ENCODE data around the gene CEACAM1. TPM values are rescaled to one million over a fixed set of nuclear protein-coding genes. Genes with fewer than 3 reads are reported as not detected.
A peak's percentile ranks its signal among the peaks of the same experiment; 100 is the strongest.

The CEACAM1 gene
- total RNA-seq, 6 experiments from 2014 or later: 27.4 to 64.6 (median 45.7) TPM

DNA sequence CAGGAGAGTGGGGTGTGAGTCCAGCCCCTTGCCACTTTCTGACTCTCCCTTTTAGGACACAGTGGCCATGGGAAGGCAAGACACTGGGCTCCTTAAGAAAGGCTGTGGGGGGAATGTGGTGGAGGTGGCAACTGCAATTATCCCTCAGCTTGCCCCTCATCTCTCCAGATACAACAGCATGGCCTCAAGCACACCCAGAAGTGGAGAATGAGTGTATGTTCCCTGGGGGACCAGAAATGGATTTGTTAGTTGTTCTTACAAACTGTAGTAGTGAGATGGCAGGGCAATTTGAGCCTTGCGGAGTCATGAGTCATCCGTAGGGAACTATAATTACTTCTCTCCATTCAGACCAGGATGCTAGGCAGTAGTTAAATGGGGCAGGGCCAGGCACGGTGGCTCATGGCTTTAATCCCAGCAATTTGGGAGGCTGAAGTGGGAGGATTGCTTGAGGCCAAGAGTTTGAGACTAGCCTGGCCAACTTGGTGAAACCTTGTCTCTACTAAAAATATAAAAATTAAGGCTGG, 59.9 kb downstream of the CEACAM1 start:
- Histone ChIP-seq H3K9me3 (no peaks in the 10 kb centered on the region), H3K36me3 (no peaks in the 10 kb centered on the region), H3K27me3 (no peaks in the 10 kb centered on the region), H3K4me3 (no peak overlapping the region), H3K4me1 (no peaks in the 10 kb centered on the region), H3K27ac (no peak overlapping the region)
- intact Hi-C loops (cut with DNase I): no loop called here
- no peak for ATAC-seq
- TF ChIP-seq, protein P1, sequence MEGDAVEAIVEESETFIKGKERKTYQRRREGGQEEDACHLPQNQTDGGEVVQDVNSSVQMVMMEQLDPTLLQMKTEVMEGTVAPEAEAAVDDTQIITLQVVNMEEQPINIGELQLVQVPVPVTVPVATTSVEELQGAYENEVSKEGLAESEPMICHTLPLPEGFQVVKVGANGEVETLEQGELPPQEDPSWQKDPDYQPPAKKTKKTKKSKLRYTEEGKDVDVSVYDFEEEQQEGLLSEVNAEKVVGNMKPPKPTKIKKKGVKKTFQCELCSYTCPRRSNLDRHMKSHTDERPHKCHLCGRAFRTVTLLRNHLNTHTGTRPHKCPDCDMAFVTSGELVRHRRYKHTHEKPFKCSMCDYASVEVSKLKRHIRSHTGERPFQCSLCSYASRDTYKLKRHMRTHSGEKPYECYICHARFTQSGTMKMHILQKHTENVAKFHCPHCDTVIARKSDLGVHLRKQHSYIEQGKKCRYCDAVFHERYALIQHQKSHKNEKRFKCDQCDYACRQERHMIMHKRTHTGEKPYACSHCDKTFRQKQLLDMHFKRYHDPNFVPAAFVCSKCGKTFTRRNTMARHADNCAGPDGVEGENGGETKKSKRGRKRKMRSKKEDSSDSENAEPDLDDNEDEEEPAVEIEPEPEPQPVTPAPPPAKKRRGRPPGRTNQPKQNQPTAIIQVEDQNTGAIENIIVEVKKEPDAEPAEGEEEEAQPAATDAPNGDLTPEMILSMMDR (IDR thresholded peaks at IDR 0.05): no peak
- no peak for TF ChIP-seq POLR2A (IDR thresholded peaks at IDR 0.05)
- WGBS (ENCODE audit: insufficient coverage, low coverage, low lambda C conversion rate, missing lambda C conversion rate): 74% methylated on average over 3 of the region's 3 CpGs
- DNase-seq: no peak

DNA sequence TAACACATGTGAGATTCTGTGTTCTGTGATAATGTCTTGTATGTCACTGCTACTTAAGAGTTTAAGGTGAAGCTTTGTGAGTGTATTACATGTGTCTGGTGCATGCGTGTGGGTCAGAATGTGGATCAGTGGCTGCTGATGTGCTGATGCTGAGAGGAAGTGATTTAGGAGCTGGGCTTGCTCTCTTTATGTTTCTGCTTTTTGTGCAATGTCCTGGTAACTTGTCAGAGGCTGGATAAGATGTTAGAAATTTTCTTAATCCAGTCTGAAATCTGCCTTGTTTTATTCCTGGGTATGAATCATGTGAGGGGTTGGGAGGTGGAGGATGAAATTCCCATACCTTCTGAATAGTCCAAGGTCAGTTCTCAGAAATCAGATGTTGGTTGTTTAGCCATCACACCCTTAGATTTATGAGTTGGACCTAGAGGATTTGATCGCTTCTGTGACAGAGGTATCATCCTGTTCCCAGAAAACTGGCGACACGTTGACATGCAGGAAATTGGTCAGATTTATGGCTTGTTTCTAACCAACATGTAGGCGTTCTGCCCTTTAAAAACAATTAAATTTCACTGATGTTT, 61.0 kb downstream of the CEACAM1 start:
- WGBS (ENCODE audit: insufficient coverage, low coverage, low lambda C conversion rate, missing lambda C conversion rate): 68% methylated on average over 5 of the region's 5 CpGs
- intact Hi-C loops (cut with DNase I): no loop called here
- no peaks in the 10 kb centered on the region for H3K4me1 ChIP-seq
- H3K36me3 ChIP-seq: no peaks in the 10 kb centered on the region
- H3K4me3 ChIP-seq: no peak overlapping the region
- no peak for TF ChIP-seq POLR2A (IDR thresholded peaks at IDR 0.05)
- TF ChIP-seq, protein P1 (IDR thresholded peaks at IDR 0.05): no peak
- no peaks in the 10 kb centered on the region for H3K9me3 ChIP-seq
- H3K27ac ChIP-seq: no peak overlapping the region
- no peaks in the 10 kb centered on the region for H3K27me3 ChIP-seq
- peak; percentile 12 to 41 (median 23) for ATAC-seq
- no peak for DNase-seq

DNA sequence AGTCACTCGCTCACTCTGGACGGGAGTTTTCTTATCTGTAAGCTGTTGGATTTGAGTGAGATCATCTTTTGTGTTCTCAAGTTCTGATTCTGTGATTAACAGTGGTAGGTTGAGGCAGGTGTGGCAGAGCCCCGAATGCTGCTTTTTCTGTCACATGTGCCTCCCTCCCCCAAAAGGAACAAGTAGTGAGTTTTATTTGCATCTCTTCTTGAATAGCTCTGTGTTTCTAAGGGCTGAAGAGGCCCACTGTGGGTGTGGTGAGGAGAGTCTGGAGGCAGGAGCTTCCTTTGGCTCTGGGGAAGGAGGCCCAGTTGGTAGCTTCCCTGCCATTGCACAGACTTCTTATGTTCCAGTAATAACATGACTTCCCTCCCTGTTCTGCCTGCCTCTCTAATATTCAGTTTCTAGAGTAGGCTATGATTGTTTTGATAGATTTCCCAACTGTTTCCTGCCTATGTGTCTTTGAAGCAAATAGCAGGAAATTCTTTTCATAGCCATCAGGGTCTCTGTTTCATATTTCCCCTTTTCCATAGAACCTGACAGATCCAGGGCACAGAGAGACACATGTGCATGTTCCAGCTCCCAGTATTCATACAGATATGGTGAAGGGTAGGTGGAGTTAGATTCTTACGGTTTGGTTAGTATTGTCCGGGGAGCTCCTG, 61.6 kb downstream of the CEACAM1 start:
- intact Hi-C loops (cut with DNase I): no loop called here
- Histone ChIP-seq H3K4me3 (no peak overlapping the region), H3K9me3 (no peaks in the 10 kb centered on the region), H3K36me3 (no peaks in the 10 kb centered on the region), H3K27me3 (no peaks in the 10 kb centered on the region), H3K27ac (peak overlapping the region in 1 of 3 donors; percentile 29), H3K4me1 (no peaks in the 10 kb centered on the region)
- DNase-seq: no peak
- WGBS (ENCODE audit: insufficient coverage, low coverage, low lambda C conversion rate, missing lambda C conversion rate): 61% methylated on average over 5 of the region's 5 CpGs
- no peak for TF ChIP-seq POLR2A (IDR thresholded peaks at IDR 0.05)
- TF ChIP-seq, protein P1 (IDR thresholded peaks at IDR 0.05): no peak
- peak; percentile 21 to 37 (median 32) for ATAC-seq

DNA sequence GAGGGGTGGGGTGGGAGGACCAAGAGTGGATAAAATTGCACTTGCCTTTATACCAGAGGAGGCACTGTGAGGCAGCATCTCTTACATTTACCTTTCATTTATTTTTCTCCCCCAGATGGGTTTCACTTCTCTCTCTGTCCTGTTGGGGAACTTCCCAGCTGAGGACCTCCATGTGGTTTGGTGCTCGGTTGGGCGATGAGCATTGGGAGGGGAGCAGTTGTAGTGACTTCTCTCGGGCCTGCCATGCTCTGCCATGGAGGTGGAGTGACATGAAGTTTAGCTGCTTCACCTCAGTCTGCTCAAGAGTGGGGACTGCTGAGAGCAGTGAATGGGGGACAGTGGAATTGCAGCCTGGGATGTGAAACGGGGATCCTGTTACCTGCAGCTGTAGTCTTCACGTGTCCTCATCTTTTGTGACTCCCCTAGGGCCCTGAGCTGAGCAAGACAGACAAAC, 62.4 kb downstream of the CEACAM1 start:
- peak overlapping the region in 1 of 3 donors; percentile 29 for H3K27ac ChIP-seq
- peak in 1 of 4 donors; percentile 19 for ATAC-seq

More for the DNA sequence above, 62.4 kb downstream of the CEACAM1 start:
- H3K4me3 ChIP-seq: no peak overlapping the region
- no peaks in the 10 kb centered on the region for H3K36me3 ChIP-seq
- 65% methylated on average over 4 of the region's 5 CpGs for WGBS (ENCODE audit: insufficient coverage, low coverage, low lambda C conversion rate, missing lambda C conversion rate)
- no peaks in the 10 kb centered on the region for H3K4me1 ChIP-seq
- TF ChIP-seq, protein P1 (IDR thresholded peaks at IDR 0.05): no peak
- TF ChIP-seq POLR2A (IDR thresholded peaks at IDR 0.05): no peak
- intact Hi-C loops (cut with DNase I): no loop called here
- H3K9me3 ChIP-seq: no peaks in the 10 kb centered on the region
- H3K27me3 ChIP-seq: no peaks in the 10 kb centered on the region
- DNase-seq: no peak

Data from right lobe of liver (tissue), 6 donors.